Caco-2 (cell line): ENCODE results near the gene PRKAG2. TPM values are rescaled to one million over a fixed set of nuclear protein-coding genes. Genes with fewer than 3 reads are reported as not detected.

Experiments used
- BruUV-seq: library from RNA; stranded (reverse); fragments of 400-500 nt; replicated peaks from 2 replicates; lab custom pipeline; 2021; lab: Mats Ljungman, UMichigan
- CTCF ChIA-PET: fragments of 300-600 bp; sonication (Branson Sonifier 250); formaldehyde crosslinking; loops from one replicate; lab custom pipeline; 2022; ENCODE audit warnings: antibody characterized with exemption; lab: Charles Lee
- POLR2A ChIA-PET: fragments of 300-600 bp; sonication (Branson Sonifier 250); formaldehyde crosslinking; loops from one replicate; lab custom pipeline; 2022; ENCODE audit warnings: antibody characterized with exemption; lab: Charles Lee
- DNase-seq, 2 experiments: peaks; one replicate each; pipeline versions ENCODE4 v3.0.0 to v3.0.0-alpha.2; 2020 to 2022
- H3K27me3 ChIP-seq: replicated peaks from 2 replicates; pipeline ENCODE4 v1.6.0; 2011; ENCODE audit warnings: low read length; ENCODE audit not compliant: control insufficient read depth, insufficient read depth
- H3K36me3 ChIP-seq: 2 replicates; pipeline ENCODE4 v1.5.1; 2011; ENCODE audit warnings: low read length; ENCODE audit not compliant: control insufficient read depth, insufficient read depth
- H3K4me1 ChIP-seq: fragments of 250-450 bp; sonication (Bioruptor Pico); 2 replicates; pipeline ENCODE4 v1.5.1; 2020; ENCODE audit warnings: mild to moderate bottlenecking
- H3K4me3 ChIP-seq: 2 replicates; pipeline ENCODE4 v1.5.1; 2011; ENCODE audit warnings: low read depth, mild to moderate bottlenecking, control low read depth, low read length
- H3K9me3 ChIP-seq: fragments of 250-450 bp; sonication (Bioruptor Pico); 2 replicates; pipeline ENCODE4 v1.5.1; 2020; ENCODE audit warnings: mild to moderate bottlenecking, moderate library complexity
- H3K27ac Mint-ChIP-seq: one replicate; pipeline ENCODE4 v1.8.0; 2022; ENCODE audit warnings: mixed read lengths; ENCODE audit not compliant: unreplicated experiment
- H3K27me3 Mint-ChIP-seq: one replicate; pipeline ENCODE4 v1.8.0; 2022; ENCODE audit warnings: mixed read lengths; ENCODE audit not compliant: insufficient read depth, unreplicated experiment
- H3K36me3 Mint-ChIP-seq: one replicate; pipeline ENCODE4 v1.8.0; 2022; ENCODE audit warnings: mild to moderate bottlenecking, mixed read lengths; ENCODE audit not compliant: insufficient read depth, unreplicated experiment
- H3K4me1 Mint-ChIP-seq: one replicate; pipeline ENCODE4 v1.8.0; 2022; ENCODE audit warnings: low read depth, mixed read lengths; ENCODE audit not compliant: unreplicated experiment
- H3K4me3 Mint-ChIP-seq: one replicate; pipeline ENCODE4 v1.8.0; 2022; ENCODE audit warnings: mild to moderate bottlenecking, moderate library complexity, mixed read lengths; ENCODE audit not compliant: unreplicated experiment
- H3K9me3 Mint-ChIP-seq: one replicate; pipeline ENCODE4 v1.8.0; 2022; ENCODE audit warnings: mixed read lengths; ENCODE audit not compliant: unreplicated experiment
- CTCF ChIP-seq, 2 experiments: fragments of 200-600 bp in 1 of 2; IDR thresholded peaks; 1 replicate in 1 of 2; 2 replicates in 1 of 2; pipeline versions ENCODE4 v1.5.1 to v1.8.0; 2011 to 2022; ENCODE audit warnings: antibody characterized with exemption in 1 of 2, control low read depth in 1 of 2, inconsistent platforms in 1 of 2, low read depth in 1 of 2, low read length in 1 of 2, mild to moderate bottlenecking in 1 of 2, moderate library complexity in 1 of 2; ENCODE audit not compliant: insufficient read depth in 1 of 2, severe bottlenecking in 1 of 2, unreplicated experiment in 1 of 2
- intact Hi-C: fragments of 100-400 bp; cut with micrococcal nuclease; formaldehyde crosslinking; loops from one replicate; pipeline ENCODE4 v1.10.0; 2022; ENCODE audit not compliant: unreplicated experiment
- total RNA-seq: library from RNA; stranded (reverse); gene quantifications from 2 replicates; pipeline ENCODE4 v1.2.3, GENCODE V29; 2022

The PRKAG2 gene
- total RNA-seq, 1 experiment from 2014 or later = 15.9 TPM

- Mint-ChIP-seq H3K36me3 (no peaks in the 10 kb centered on the region), H3K27ac (peak overlapping the region; percentile 37), H3K27me3 (no peaks in the 10 kb centered on the region), H3K4me1 (peaks cover 16% of the 10 kb centered on the region), H3K4me3 (no peak overlapping the region), H3K9me3 (no peaks in the 10 kb centered on the region)
- no peaks in the 10 kb centered on the region for H3K36me3 ChIP-seq
- intact Hi-C loops = loop anchor here (1.0 to 2.0 kb wide), 4 partner anchors 133 to 391 kb away; no protein-coding TSS in a partner anchor
- no peak for TF ChIP-seq CTCF (IDR thresholded peaks at IDR 0.05; ENCODE audit: insufficient read depth in 1 of 2, low read depth in 1 of 2, low read length in 1 of 2, severe bottlenecking in 1 of 2, unreplicated experiment in 1 of 2)
- H3K27me3 ChIP-seq = no peaks in the 10 kb centered on the region
- H3K4me3 ChIP-seq = no peak overlapping the region
- BruUV-seq = no TSS peak
- CTCF ChIA-PET = interaction anchor here (0.9 to 1.8 kb wide), 4 partner anchors 73 to 131 kb away, joined by 3 to 5 read pairs (median 3); no protein-coding TSS in a partner anchor
- POLR2A ChIA-PET = no interaction called here
- no peak for DNase-seq
- no peaks in the 10 kb centered on the region for H3K9me3 ChIP-seq
- H3K4me1 ChIP-seq = peaks cover 22% of the 10 kb centered on the region
Observed at GRCh38 chr7:151758622-151759540, 118.0 kb downstream of the PRKAG2 start.

- no peaks in the 10 kb centered on the region for H3K27me3 Mint-ChIP-seq
Observed at GRCh38 chr7:151757274-151757673, 119.6 kb downstream of the PRKAG2 start.

DNA sequence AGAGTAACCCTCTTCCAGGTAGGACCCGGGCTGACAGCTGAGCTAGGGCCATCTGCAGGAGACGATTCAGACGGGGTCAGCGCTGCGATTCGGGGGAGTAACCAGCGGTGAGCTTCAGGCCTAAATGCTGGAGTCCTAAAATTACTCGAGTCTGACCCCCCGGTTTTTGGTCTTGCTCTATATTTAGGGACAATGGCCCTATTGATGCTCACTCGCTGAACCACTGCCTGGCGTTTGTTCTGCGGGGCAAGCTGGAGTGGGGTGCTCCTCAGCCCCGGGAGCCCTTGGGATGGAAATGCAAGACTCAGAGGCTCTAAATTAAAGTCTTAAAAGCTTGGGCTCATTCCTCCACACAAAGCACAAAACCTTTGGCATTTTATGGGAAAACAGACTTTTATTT, 120.0 kb downstream of the PRKAG2 start:
- H3K27ac Mint-ChIP-seq = peak overlapping the region; percentile 20
- no peaks in the 10 kb centered on the region for H3K36me3 ChIP-seq
- H3K36me3 Mint-ChIP-seq = no peaks in the 10 kb centered on the region
- no peaks in the 10 kb centered on the region for H3K27me3 Mint-ChIP-seq
- ChIA-PET CTCF (no interaction called here), POLR2A (no interaction called here)
- peaks cover 26% of the 10 kb centered on the region for H3K4me1 ChIP-seq
- no peaks in the 10 kb centered on the region for H3K9me3 Mint-ChIP-seq
- H3K4me3 ChIP-seq = no peak overlapping the region
- TF ChIP-seq CTCF (IDR thresholded peaks at IDR 0.05; ENCODE audit: insufficient read depth in 1 of 2, low read depth in 1 of 2, low read length in 1 of 2, severe bottlenecking in 1 of 2, unreplicated experiment in 1 of 2) = no peak
- H3K4me1 Mint-ChIP-seq = peaks cover 25% of the 10 kb centered on the region
- no peak overlapping the region for H3K4me3 Mint-ChIP-seq
- no peaks in the 10 kb centered on the region for H3K9me3 ChIP-seq
- no peaks in the 10 kb centered on the region for H3K27me3 ChIP-seq
- intact Hi-C loops = no loop called here
- no TSS peak for BruUV-seq
- DNase-seq = no peak

More at GRCh38 chr7:151757274-151757673, 119.6 kb downstream of the PRKAG2 start:
- Histone ChIP-seq H3K4me3 (no peak overlapping the region), H3K36me3 (no peaks in the 10 kb centered on the region), H3K4me1 (peaks cover 26% of the 10 kb centered on the region), H3K27me3 (no peaks in the 10 kb centered on the region), H3K9me3 (no peaks in the 10 kb centered on the region)
- CTCF ChIA-PET = no interaction called here
- Mint-ChIP-seq H3K4me1 (peaks cover 25% of the 10 kb centered on the region), H3K9me3 (no peaks in the 10 kb centered on the region), H3K36me3 (no peaks in the 10 kb centered on the region), H3K4me3 (no peak overlapping the region), H3K27ac (no peak overlapping the region)
- BruUV-seq = no TSS peak
- no peak for DNase-seq
- intact Hi-C loops = no loop called here
- TF ChIP-seq CTCF (IDR thresholded peaks at IDR 0.05; ENCODE audit: insufficient read depth in 1 of 2, low read depth in 1 of 2, low read length in 1 of 2, severe bottlenecking in 1 of 2, unreplicated experiment in 1 of 2) = no peak
- POLR2A ChIA-PET = no interaction called here
